OCI-LY1 (cell line): ENCODE data around the gene GRM7.

Experiments used
- EZH2 ChIP-seq: fragments of 200-600 bp; sonication (generic), shearing (Covaris generic); IDR thresholded peaks from 2 replicates; pipeline ENCODE4 v1.8.0; 2017; ENCODE audit warnings: borderline replicate concordance, mixed run types, mild to moderate bottlenecking, antibody characterized with exemption, low read length, moderate library complexity, mixed read lengths
- TF ChIP-seq, protein P1 (sequence below): fragments of 200-600 bp; sonication (generic), shearing (Covaris generic); IDR thresholded peaks from 2 replicates; pipeline ENCODE4 v1.5.1; 2017; ENCODE audit warnings: mild to moderate bottlenecking, antibody characterized with exemption, low read length, moderate library complexity, mixed read lengths

DNA sequence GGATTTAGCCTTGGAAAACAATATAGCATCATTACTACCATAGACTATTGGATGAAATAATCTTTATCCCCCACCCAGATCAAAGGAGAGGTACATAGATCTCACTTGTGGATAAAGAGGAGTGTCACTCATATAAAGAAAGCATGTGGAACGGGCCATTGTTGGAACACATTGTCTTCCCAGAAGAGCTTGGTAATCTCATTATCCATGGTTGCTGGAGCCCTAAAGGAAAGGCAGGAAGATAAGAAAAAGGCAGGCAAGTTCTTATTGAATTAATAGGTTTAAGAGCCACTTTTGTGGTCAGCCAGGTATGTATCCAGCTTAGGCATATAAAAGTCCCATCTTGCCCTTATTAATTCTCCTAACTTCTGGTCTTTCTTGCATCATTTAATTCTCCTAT is 659.1 kb downstream of the GRM7 start:
- TF ChIP-seq EZH2: no peak
- TF ChIP-seq, protein P1, sequence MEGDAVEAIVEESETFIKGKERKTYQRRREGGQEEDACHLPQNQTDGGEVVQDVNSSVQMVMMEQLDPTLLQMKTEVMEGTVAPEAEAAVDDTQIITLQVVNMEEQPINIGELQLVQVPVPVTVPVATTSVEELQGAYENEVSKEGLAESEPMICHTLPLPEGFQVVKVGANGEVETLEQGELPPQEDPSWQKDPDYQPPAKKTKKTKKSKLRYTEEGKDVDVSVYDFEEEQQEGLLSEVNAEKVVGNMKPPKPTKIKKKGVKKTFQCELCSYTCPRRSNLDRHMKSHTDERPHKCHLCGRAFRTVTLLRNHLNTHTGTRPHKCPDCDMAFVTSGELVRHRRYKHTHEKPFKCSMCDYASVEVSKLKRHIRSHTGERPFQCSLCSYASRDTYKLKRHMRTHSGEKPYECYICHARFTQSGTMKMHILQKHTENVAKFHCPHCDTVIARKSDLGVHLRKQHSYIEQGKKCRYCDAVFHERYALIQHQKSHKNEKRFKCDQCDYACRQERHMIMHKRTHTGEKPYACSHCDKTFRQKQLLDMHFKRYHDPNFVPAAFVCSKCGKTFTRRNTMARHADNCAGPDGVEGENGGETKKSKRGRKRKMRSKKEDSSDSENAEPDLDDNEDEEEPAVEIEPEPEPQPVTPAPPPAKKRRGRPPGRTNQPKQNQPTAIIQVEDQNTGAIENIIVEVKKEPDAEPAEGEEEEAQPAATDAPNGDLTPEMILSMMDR: no peak
